Stomach (tissue), 9 donors: ENCODE results near the gene IL20RB. TPM values are rescaled to one million over a fixed set of nuclear protein-coding genes. Genes with fewer than 3 reads are reported as not detected.

Experiments used
- DNase-seq, 2 donors: peaks; one replicate each; pipeline versions ENCODE4 v3.0.0 to v3.0.0-alpha.2; 2013 to 2019
- H3K27ac ChIP-seq, 5 donors: fragments of 200-600 bp in 4 of 5; sonication (generic) in 4 of 5; one replicate each; pipeline ENCODE4 v1.5.1; 2013 to 2019; ENCODE audit warnings: mild to moderate bottlenecking in 1 of 5, moderate library complexity in 1 of 5
- H3K27me3 ChIP-seq, 3 donors: fragments of 200-600 bp; sonication (generic); one replicate each; pipeline ENCODE4 v1.5.1; 2017 to 2019; ENCODE audit warnings: mixed run types in 1 of 3
- H3K36me3 ChIP-seq, 4 donors: fragments of 200-600 bp; sonication (generic); 1 replicate in 3 of 4; 2 replicates in 1 of 4; pipeline ENCODE4 v1.5.1; 2016 to 2019
- H3K4me1 ChIP-seq, 4 donors: fragments of 200-600 bp; sonication (generic); one replicate each; pipeline ENCODE4 v1.5.1; 2016 to 2019
- H3K4me3 ChIP-seq, 4 donors: fragments of 200-600 bp; sonication (generic) in 3 of 4; one replicate each; pipeline ENCODE4 v1.5.1; 2016 to 2019; ENCODE audit warnings: mild to moderate bottlenecking in 1 of 4
- H3K9me3 ChIP-seq, 4 donors: fragments of 200-600 bp; sonication (generic); one replicate each; pipeline ENCODE4 v1.5.1; 2016 to 2019
- CTCF ChIP-seq, 7 experiments: fragments of 450-650 bp in 4 of 7; fragments of 200-600 bp in 3 of 7; sonication (generic) in 3 of 7; IDR thresholded peaks; one replicate each; pipeline ENCODE4 v1.5.1; 2016 to 2019; ENCODE audit warnings: antibody characterized with exemption in 7 of 7, control low read depth in 2 of 7, mild to moderate bottlenecking in 1 of 7
- EP300 ChIP-seq: sonication (generic); formaldehyde crosslinking; IDR thresholded peaks from one replicate; pipeline ENCODE4 v1.6.1; 2017; ENCODE audit warnings: antibody characterized with exemption
- POLR2A ChIP-seq, 4 donors: fragments of 450-650 bp; IDR thresholded peaks; one replicate each; pipeline ENCODE4 v1.6.1; 2016; ENCODE audit warnings: antibody characterized with exemption in 4 of 4, control low read depth in 2 of 4, mild to moderate bottlenecking in 1 of 4, moderate library complexity in 1 of 4
- POLR2AphosphoS5 ChIP-seq, 3 donors: sonication (generic); formaldehyde crosslinking; IDR thresholded peaks; one replicate each; pipeline ENCODE4 v1.6.1; 2016; ENCODE audit warnings: antibody characterized with exemption in 3 of 3
- WGBS, 5 donors: extraction: QIAGEN DNeasy Blood & Tissue Kit in 3 of 5; methylation state at CpG; one replicate each; pipeline versions ENCODE4 v1.1.5 to v1.1.7; 2013 to 2018; 5-methylcytosine and 5-hydroxymethylcytosine counted together
- intact Hi-C: fragments of 100-400 bp; cut with DNase I; formaldehyde crosslinking; loops from one replicate; pipeline ENCODE4 v1.15.1; 2023; ENCODE audit warnings: low total_unique reads
- polyA plus RNA-seq, 3 donors: library from polyadenylated mRNA; stranded (reverse); fragments of 200-250 nt; gene quantifications; one replicate each; pipeline ENCODE4 v1.2.3, GENCODE V29; 2013
- total RNA-seq, 5 donors: library from RNA; depleted of rRNA; stranded (reverse); fragments of >200 nt; gene quantifications; one replicate each; pipeline versions ENCODE4 v1.1.0 to v1.2.3, GENCODE V29; 2014 to 2016
- donor health status: healthy with polysubstance abuse.
- donor health status: Bipolar disorder and iron deficiency.
- donor health status: healthy.

IL20RB gene
- total and polyA plus RNA-seq, 8 donors = 0.46 to 37.3 (median 1.3) TPM; not detected in 3

GRCh38 chr3:136988651-136989050, 30.9 kb downstream of the IL20RB start:
- Histone ChIP-seq H3K27ac (no peak overlapping the region), H3K4me3 (no peak overlapping the region), H3K9me3 (no peaks in the 10 kb centered on the region), H3K4me1 (peaks cover 0 to 4% (median 0%) of the 10 kb centered on the region in 4 donors), H3K36me3 (no peaks in the 10 kb centered on the region), H3K27me3 (no peaks in the 10 kb centered on the region)
- TF ChIP-seq POLR2A (IDR thresholded peaks at IDR 0.05) = no peak
- TF ChIP-seq EP300 = no peak
- TF ChIP-seq POLR2AphosphoS5 (IDR thresholded peaks at IDR 0.05) = no peak
- TF ChIP-seq CTCF (IDR thresholded peaks at IDR 0.05) = no peak
- WGBS, 5 donors = 76 to 96% (median 94%) methylated on average over 2 of the region's 2 CpGs
- DNase-seq = no peak
- intact Hi-C loops = no loop called here

GRCh38 chr3:136989781-136990524, 32.2 kb downstream of the IL20RB start:
- Histone ChIP-seq H3K4me3 (no peak overlapping the region), H3K4me1 (peaks cover 4 to 9% (median 7%) of the 10 kb centered on the region in 4 donors), H3K36me3 (no peaks in the 10 kb centered on the region), H3K9me3 (no peaks in the 10 kb centered on the region), H3K27ac (no peak overlapping the region), H3K27me3 (no peaks in the 10 kb centered on the region)
- no peak for DNase-seq
- TF ChIP-seq POLR2AphosphoS5 (IDR thresholded peaks at IDR 0.05) (no peak), CTCF (IDR thresholded peaks at IDR 0.05) (no peak), POLR2A (IDR thresholded peaks at IDR 0.05) (no peak), EP300 (no peak)
- intact Hi-C loops = no loop called here
- WGBS, 5 donors = 56 to 83% (median 65%) methylated on average over 4 of the region's 4 CpGs

GRCh38 chr3:136990826-136991225, 33.0 kb downstream of the IL20RB start:
- Histone ChIP-seq H3K9me3 (no peaks in the 10 kb centered on the region), H3K27me3 (no peaks in the 10 kb centered on the region), H3K27ac (no peak overlapping the region), H3K36me3 (no peaks in the 10 kb centered on the region), H3K4me3 (no peak overlapping the region), H3K4me1 (peaks cover 11 to 17% (median 15%) of the 10 kb centered on the region in 4 donors)
- TF ChIP-seq CTCF (IDR thresholded peaks at IDR 0.05) (no peak), EP300 (no peak), POLR2AphosphoS5 (IDR thresholded peaks at IDR 0.05) (no peak), POLR2A (IDR thresholded peaks at IDR 0.05) (no peak)
- intact Hi-C loops = no loop called here
- DNase-seq = no peak
- WGBS, 5 donors = 83 to 99% (median 90%) methylated on average over 4 of the region's 4 CpGs

- TF ChIP-seq POLR2AphosphoS5 (IDR thresholded peaks at IDR 0.05) (no peak), EP300 (no peak), POLR2A (IDR thresholded peaks at IDR 0.05) (no peak), CTCF (IDR thresholded peaks at IDR 0.05) (no peak)
- no peaks in the 10 kb centered on the region for H3K27me3 ChIP-seq
- H3K27ac ChIP-seq = no peak overlapping the region
- H3K4me3 ChIP-seq = no peak overlapping the region
- 93 to 100% (median 97%) methylated on average over 2 of the region's 2 CpGs for WGBS, 5 donors
- no peaks in the 10 kb centered on the region for H3K9me3 ChIP-seq
- H3K36me3 ChIP-seq = no peaks in the 10 kb centered on the region
- no peak for DNase-seq
- H3K4me1 ChIP-seq = peaks cover 15 to 24% (median 16%) of the 10 kb centered on the region in 4 donors
- intact Hi-C loops = no loop called here
Observed at GRCh38 chr3:136992115-136992514, 34.3 kb downstream of the IL20RB start.
